SK-N-MC (cell line): ENCODE measurements around the gene PRPF31.

Experiments
- DNase-seq: peaks from one replicate; pipeline ENCODE4 v3.0.0-alpha.2; 2011; ENCODE audit warnings: low read depth, low spot score
- H3K27ac ChIP-seq: fragments of 200-600 bp; sonication (generic); 2 replicates; pipeline ENCODE4 v1.5.1; 2016; ENCODE audit warnings: mixed run types
- H3K36me3 ChIP-seq: fragments of 200-600 bp; sonication (generic); 2 replicates; pipeline ENCODE4 v1.6.1; 2017; ENCODE audit warnings: antibody characterized with exemption, low read length, mixed read lengths; ENCODE audit not compliant: insufficient read depth
- H3K4me3 ChIP-seq: fragments of 200-600 bp; sonication (generic); 2 replicates; pipeline ENCODE4 v1.5.1; 2016
- H3K9ac ChIP-seq: fragments of 200-600 bp; sonication (generic); 2 replicates; pipeline ENCODE4 v1.8.0; 2017; ENCODE audit warnings: mixed run types, mixed read lengths; ENCODE audit not compliant: insufficient read length
- H3K9me3 ChIP-seq: fragments of 200-600 bp; sonication (generic); 2 replicates; pipeline ENCODE4 v1.6.1; 2017; ENCODE audit warnings: low read depth, mild to moderate bottlenecking, antibody characterized with exemption, low read length, moderate library complexity, mixed read lengths
- EZH2 ChIP-seq: fragments of 200-600 bp; sonication (generic); IDR thresholded peaks from one replicate; pipeline ENCODE4 v1.6.1; 2017; ENCODE audit warnings: antibody characterized with exemption
- FOXP2 ChIP-seq: optimal IDR thresholded peaks from 2 replicates; pipeline ENCODE3; 2011; ENCODE audit warnings: mild to moderate bottlenecking, moderate library complexity; ENCODE audit not compliant: insufficient read depth; ENCODE audit errors: extremely low read length, control extremely low read depth
- POLR2AphosphoS5 ChIP-seq: IDR thresholded peaks from 2 replicates; pipeline ENCODE4 v1.6.1; 2012; ENCODE audit warnings: mild to moderate bottlenecking, low read depth, low read length, borderline replicate concordance

PRPF31 gene

DNA sequence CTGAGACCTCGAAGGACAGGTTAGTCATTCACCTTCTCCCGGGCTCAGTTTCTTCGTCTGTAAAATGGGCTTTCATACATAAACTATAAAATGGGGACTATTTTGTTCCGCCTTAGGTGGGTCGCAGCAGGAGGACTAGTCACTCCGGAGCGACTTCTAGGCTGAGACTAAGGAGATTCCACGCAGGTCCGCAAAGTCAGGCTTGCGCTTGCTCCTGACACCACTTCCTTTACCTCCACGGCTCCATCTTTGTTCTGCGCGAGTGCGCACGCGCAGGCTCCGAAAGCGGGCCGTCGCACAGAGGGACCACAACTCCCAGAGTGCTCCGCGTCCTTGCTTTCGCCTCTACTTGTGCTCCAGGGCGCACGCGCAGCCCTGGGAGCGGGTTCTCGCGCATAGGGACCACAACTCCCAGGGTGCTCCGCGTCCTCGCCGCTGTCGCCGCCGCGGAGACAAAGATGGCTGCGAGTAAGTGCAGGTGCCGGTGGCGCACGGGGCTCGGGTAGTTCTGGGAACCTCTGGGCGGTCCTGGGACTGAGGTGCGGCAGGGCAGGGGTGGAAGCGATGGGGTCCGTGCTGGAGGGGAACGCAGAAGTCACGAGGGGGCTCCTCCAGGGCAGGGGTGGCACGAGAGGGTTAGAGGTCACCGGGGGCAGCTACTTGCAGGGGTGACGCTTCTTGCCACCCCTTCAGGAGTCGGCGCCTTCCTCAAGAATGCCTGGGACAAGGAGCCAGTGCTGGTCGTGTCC lies 13.0 kb upstream of the PRPF31 start, which contains the start of gene NDUFA3:
TSS of gene NDUFA3 (plus strand) at position 435 of the 749 bp plus-strand sequence. CDS start at position 459, 24 bp downstream.
- Histone ChIP-seq H3K27ac (no peak within 1 kb of the TSS), H3K9ac (peak within 1 kb of the TSS; percentile 86), H3K9me3 (no peaks in the 10 kb centered on the region), H3K36me3 (peaks cover 10% of the 10 kb centered on the region; the same call in 1 of the 2 replicates), H3K4me3 (peak within 1 kb of the TSS; percentile 89)
- DNase-seq = peak; percentile 79
- TF ChIP-seq FOXP2 (no peak), POLR2AphosphoS5 (peak; percentile 97)

DNA sequence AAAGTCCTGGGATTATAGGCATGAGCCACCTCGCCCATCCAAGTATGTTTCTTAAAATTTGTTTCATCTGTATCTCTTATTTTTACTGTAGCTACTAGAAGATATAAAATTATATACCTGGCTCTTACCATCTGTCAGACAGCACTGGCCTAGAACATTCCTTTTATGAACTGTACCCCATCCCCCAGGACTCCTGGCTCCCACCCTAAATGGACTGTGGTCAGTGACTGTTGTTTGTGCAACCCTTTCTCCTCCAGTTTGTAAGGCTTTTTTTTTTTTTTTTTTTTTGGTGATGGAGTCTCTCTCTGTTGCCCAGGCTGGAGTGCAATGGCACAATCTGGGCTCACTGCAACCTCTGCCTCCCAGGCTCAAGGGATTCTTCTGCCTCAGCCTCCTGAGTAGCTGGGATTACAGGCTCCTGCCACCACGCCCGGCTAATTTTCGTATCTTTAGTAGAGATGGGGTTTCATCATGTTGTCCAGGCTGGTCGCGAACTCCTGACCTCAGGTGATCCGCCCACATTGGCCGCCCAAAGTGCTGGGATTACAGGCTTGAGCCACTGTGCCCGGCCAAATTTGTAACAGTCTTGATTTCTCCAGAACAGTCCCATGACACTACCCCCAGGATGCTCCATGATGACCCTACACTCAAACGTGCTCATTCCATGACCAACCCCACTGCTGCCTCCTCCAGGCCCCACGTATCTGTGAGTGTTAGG lies 10.4 kb upstream of the PRPF31 start:
- H3K4me3 ChIP-seq = no peak overlapping the region
- H3K27ac ChIP-seq = no peak overlapping the region
- DNase-seq = no peak
- no peaks in the 10 kb centered on the region for H3K9me3 ChIP-seq
- TF ChIP-seq FOXP2 (no peak), POLR2AphosphoS5 (no peak), EZH2 (no peak)
- H3K36me3 ChIP-seq = peaks cover 29% of the 10 kb centered on the region; the same call in 1 of the 2 replicates
- no peak overlapping the region for H3K9ac ChIP-seq

DNA sequence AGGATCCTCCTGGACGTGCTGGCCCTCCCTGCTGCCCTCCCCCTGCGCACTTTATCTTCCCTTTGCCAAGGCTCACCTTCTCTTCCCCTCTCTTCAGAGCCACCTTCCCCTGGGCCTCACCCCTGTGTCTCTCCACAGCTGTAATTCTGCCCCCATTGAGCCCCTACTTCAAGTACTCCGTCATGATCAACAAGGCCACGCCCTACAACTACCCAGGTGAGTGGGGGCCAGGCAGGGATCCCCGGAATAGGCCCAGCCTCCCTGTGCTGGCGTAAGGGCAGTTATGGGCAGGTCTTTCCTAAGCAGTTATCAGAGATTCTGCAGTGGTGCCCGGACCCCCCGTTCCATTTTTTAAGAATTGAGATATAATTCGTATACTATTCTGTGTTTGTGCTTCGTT lies 9.8 kb upstream of the PRPF31 start:
- Histone ChIP-seq H3K36me3 (peaks cover 33% of the 10 kb centered on the region; the same call in 1 of the 2 replicates), H3K27ac (no peak overlapping the region), H3K9ac (no peak overlapping the region), H3K9me3 (no peaks in the 10 kb centered on the region), H3K4me3 (no peak overlapping the region)
- no peak for TF ChIP-seq FOXP2
- TF ChIP-seq EZH2 = no peak
- TF ChIP-seq POLR2AphosphoS5 = no peak
- no peak for DNase-seq

DNA sequence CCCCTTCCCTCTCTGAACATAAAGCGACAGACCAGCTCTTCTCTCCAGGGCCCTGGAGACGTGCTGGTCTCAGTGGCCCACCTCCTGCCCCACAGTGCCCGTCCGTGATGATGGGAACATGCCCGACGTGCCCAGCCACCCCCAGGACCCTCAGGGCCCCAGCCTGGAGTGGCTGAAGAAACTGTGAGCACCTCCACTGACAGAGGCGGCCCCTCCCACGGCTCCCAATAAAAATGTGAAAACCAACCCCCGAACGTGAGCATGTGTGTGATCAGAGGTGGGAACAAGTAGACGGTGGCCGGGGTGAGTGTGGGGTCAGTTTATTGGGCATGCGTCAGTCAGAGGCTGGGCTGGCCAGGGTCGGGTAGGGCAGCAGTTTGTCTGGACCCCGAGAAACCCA lies 8.8 kb upstream of the PRPF31 start:
- Histone ChIP-seq H3K9me3 (no peaks in the 10 kb centered on the region), H3K36me3 (peaks cover 36% of the 10 kb centered on the region; the same call in 1 of the 2 replicates), H3K27ac (no peak overlapping the region), H3K9ac (no peak overlapping the region), H3K4me3 (no peak overlapping the region)
- TF ChIP-seq FOXP2 = no peak
- no peak for TF ChIP-seq POLR2AphosphoS5
- no peak for DNase-seq

DNA sequence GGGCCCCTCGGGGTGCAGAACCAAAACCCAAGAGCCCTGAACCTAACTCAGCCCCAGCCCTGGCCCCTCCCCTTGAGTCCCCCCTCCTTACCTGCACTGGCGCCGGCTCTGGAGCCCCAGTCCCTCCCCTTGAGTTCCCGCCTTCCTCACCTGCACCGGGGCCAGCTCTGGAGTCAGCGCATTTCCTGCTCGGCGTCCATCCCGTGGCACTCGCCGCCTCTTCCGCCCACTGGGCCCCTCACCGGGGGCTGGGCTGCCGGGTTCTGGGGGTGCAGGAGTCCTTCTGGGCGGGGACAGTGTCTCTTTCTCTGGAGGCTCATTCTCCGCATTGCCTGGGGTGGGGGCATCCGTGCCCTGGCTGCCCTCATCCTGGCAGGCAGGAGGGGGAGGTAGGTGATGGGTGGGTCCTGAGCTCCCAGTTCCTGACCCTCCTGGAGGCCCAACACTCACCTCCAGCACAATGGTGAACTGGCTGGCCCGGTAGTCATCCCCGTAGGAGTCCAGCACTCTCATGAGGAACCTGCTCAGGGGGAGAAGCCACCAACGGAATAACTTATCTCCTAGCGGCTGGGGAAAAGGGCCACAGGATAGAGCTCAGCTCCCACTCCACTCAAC lies 7.6 kb upstream of the PRPF31 start:
- Histone ChIP-seq H3K27ac (no peak overlapping the region), H3K4me3 (no peak overlapping the region), H3K9ac (no peak overlapping the region), H3K36me3 (peaks cover 36% of the 10 kb centered on the region; the same call in 1 of the 2 replicates), H3K9me3 (no peaks in the 10 kb centered on the region)
- DNase-seq = no peak
- TF ChIP-seq POLR2AphosphoS5 (no peak), EZH2 (no peak), FOXP2 (no peak)

DNA sequence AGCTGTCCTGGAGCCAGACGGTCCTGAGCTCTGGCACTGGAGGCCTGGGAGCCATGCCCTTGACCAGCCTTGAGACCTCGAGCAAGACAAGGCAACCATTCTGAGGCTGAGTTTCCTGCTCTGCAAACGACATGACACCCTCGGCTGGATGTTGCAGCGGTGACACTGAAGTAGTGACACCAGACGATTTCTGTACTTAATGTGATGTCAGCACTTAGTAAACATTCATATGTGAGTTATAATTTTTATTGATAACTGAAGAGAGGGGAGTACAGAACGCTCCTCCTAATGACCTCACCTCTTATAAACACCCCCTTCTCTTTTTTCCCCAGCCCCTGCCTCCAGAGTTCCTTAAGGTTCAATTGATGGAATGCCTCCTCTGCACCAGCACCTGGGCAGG lies 7.1 kb upstream of the PRPF31 start:
- Histone ChIP-seq H3K27ac (no peak overlapping the region), H3K4me3 (no peak overlapping the region), H3K36me3 (peaks cover 36% of the 10 kb centered on the region; the same call in 1 of the 2 replicates), H3K9ac (no peak overlapping the region), H3K9me3 (no peaks in the 10 kb centered on the region)
- no peak for TF ChIP-seq FOXP2
- TF ChIP-seq POLR2AphosphoS5 = no peak
- no peak for TF ChIP-seq EZH2
- no peak for DNase-seq

DNA sequence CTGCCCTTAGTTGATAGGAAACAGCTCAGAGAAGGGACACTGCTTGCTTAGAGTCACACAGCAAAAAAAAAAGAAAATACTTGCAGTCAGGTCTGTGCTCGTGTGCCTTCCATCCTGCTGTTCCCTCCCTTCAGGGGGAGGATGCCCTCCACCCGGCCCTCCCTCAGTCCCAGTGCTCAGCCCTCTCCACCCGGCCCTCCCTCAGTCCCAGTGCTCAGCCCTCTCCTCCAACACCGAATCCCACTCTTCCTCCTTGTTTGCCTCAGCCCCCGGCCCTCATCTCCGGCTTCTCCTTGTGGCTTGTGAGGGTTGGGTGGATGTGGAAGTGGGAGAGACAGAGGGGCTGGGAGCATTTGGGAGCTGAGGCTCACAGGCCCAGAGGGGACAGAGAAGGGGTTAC lies 5.9 kb upstream of the PRPF31 start:
- no peak for DNase-seq
- TF ChIP-seq EZH2 = no peak
- no peak for TF ChIP-seq FOXP2
- TF ChIP-seq POLR2AphosphoS5 = no peak
- H3K4me3 ChIP-seq = no peak overlapping the region
- no peaks in the 10 kb centered on the region for H3K9me3 ChIP-seq
- H3K36me3 ChIP-seq = peaks cover 36% of the 10 kb centered on the region; the same call in 1 of the 2 replicates
- no peak overlapping the region for H3K27ac ChIP-seq
- H3K9ac ChIP-seq = no peak overlapping the region

DNA sequence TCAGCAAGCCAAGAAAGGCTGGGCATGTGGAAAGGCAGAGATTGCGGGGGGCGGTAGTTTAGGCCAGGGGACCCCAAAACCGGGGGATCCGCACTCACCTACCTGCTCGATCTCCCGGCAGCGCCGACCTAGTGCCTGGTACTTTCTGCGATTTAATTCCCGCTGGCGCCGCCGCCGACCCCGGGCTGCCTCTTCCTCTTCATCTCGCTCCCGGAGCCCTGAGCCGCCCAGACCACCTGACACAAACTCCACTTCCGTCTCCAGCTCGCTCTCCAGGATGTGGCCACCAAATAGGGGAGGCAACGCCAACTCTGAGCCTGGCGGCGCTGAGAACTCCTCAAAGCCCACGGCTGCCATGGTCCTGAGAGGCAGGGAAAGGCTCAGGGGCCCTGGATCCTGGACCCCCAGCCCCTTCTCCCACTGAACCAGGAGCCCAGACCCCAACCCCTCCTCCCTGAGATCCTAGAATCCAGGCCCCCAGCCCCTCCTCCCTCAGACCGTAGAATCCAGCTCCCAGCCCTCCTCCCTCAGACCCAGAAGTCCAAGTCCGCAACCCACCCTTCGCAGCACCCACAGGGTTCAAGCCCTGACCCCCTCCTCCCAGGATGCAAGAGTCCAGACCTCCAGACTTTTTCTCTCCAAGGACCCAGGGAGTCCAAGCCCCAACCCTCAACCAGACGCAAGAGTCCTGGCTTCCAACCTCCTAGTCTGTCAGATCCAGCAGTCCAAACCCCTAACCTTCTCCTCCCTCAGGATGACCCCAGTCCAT lies 1.0 kb upstream of the PRPF31 start:
- Histone ChIP-seq H3K27ac (no peak overlapping the region), H3K4me3 (peak overlapping the region; percentile 97), H3K36me3 (peaks cover 15% of the 10 kb centered on the region; the same call in 1 of the 2 replicates), H3K9me3 (no peaks in the 10 kb centered on the region), H3K9ac (peak overlapping the region; percentile 96)
- no peak for DNase-seq
- TF ChIP-seq POLR2AphosphoS5 (no peak), EZH2 (no peak), FOXP2 (no peak)
